ENCODE results near the gene MPDZ. TPM values are rescaled to one million over a fixed set of nuclear protein-coding genes. Genes with fewer than 3 reads are reported as not detected.

The MPDZ gene
- polyA plus RNA-seq, 1 donor (not counting 4 experiments of a cell fraction or from before 2014, with no cell fraction given) = 9.0 TPM

- Histone ChIP-seq H3K9ac (ENCODE audit: control insufficient read depth, extremely low read depth, insufficient read depth, low read length) (no peak overlapping the region), H4K20me1 (ENCODE audit: control insufficient read depth, extremely low read depth, insufficient read depth, low read length) (no peaks in the 10 kb centered on the region), H3K36me3 (ENCODE audit: control insufficient read depth in 2 of 2, extremely low read depth in 1 of 2, insufficient read depth in 2 of 2, low read length in 2 of 2) (no peaks in the 10 kb centered on the region), H3K4me1 (ENCODE audit: control insufficient read depth, extremely low read depth, insufficient read depth, low read length) (no peaks in the 10 kb centered on the region), H3K9me1 (ENCODE audit: control insufficient read depth, extremely low read depth, insufficient read depth, low read length) (no peaks in the 10 kb centered on the region), H2AFZ (ENCODE audit: control insufficient read depth, low read length) (no peak overlapping the region), H3K9me3 (ENCODE audit: control insufficient read depth, low read depth, low read length) (no peaks in the 10 kb centered on the region), H3K79me2 (ENCODE audit: control insufficient read depth, insufficient read depth, low read length) (no peaks in the 10 kb centered on the region), H3K27ac (ENCODE audit: control insufficient read depth, insufficient read depth, low read length) (no peak overlapping the region), H3K27me3 (ENCODE audit: control insufficient read depth, extremely low read depth, insufficient read depth, low read length) (no peaks in the 10 kb centered on the region), H3K4me3 (ENCODE audit: control insufficient read depth in 2 of 3, extremely low read depth in 1 of 3, insufficient read depth in 2 of 3, low read depth in 1 of 3, low read length in 3 of 3) (no peak overlapping the region), H3K4me2 (ENCODE audit: control insufficient read depth, extremely low read depth, insufficient read depth, low read depth, low read length) (no peak overlapping the region)
- FAIRE-seq (no peak), DNase-seq (ENCODE audit: low read depth, low spot score) (no peak)
- dilution Hi-C loops (cut with MboI; ENCODE audit: extremely low pct_ligation_motif_present, low sequenced_read_pairs) = no loop called here
- TF ChIP-seq EZH2 (IDR thresholded peaks at IDR 0.05; ENCODE audit: low read length) (no peak), CTCF (optimal IDR thresholded peaks at IDR 0.05 in 1 of 3, IDR thresholded peaks at IDR 0.05 in 1 of 3, conservative IDR thresholded peaks at IDR 0.05 in 1 of 3; ENCODE audit: extremely low read depth in 1 of 3, insufficient read depth in 2 of 3, low read length in 3 of 3) (no peak)
Measured at GRCh38 chr9:13252852-13253251, 26.6 kb downstream of the MPDZ start.

- Histone ChIP-seq H3K79me2 (ENCODE audit: control insufficient read depth, insufficient read depth, low read length) (no peaks in the 10 kb centered on the region), H3K9ac (ENCODE audit: control insufficient read depth, extremely low read depth, insufficient read depth, low read length) (no peak overlapping the region), H3K27ac (ENCODE audit: control insufficient read depth, insufficient read depth, low read length) (no peak overlapping the region), H3K4me1 (ENCODE audit: control insufficient read depth, extremely low read depth, insufficient read depth, low read length) (no peaks in the 10 kb centered on the region), H3K27me3 (ENCODE audit: control insufficient read depth, extremely low read depth, insufficient read depth, low read length) (no peaks in the 10 kb centered on the region), H3K36me3 (ENCODE audit: control insufficient read depth in 2 of 2, extremely low read depth in 1 of 2, insufficient read depth in 2 of 2, low read length in 2 of 2) (peaks cover 0 to 3% of the 10 kb centered on the region in 2 experiments), H3K4me2 (ENCODE audit: control insufficient read depth, extremely low read depth, insufficient read depth, low read depth, low read length) (no peak overlapping the region), H3K9me1 (ENCODE audit: control insufficient read depth, extremely low read depth, insufficient read depth, low read length) (no peaks in the 10 kb centered on the region), H3K4me3 (ENCODE audit: control insufficient read depth in 2 of 3, extremely low read depth in 1 of 3, insufficient read depth in 2 of 3, low read depth in 1 of 3, low read length in 3 of 3) (no peak overlapping the region), H2AFZ (ENCODE audit: control insufficient read depth, low read length) (no peak overlapping the region), H3K9me3 (ENCODE audit: control insufficient read depth, low read depth, low read length) (no peaks in the 10 kb centered on the region), H4K20me1 (ENCODE audit: control insufficient read depth, extremely low read depth, insufficient read depth, low read length) (no peaks in the 10 kb centered on the region)
- DNase-seq (ENCODE audit: low read depth, low spot score) = no peak
- dilution Hi-C loops (cut with MboI; ENCODE audit: extremely low pct_ligation_motif_present, low sequenced_read_pairs) = no loop called here
- TF ChIP-seq CTCF (optimal IDR thresholded peaks at IDR 0.05 in 1 of 3, IDR thresholded peaks at IDR 0.05 in 1 of 3, conservative IDR thresholded peaks at IDR 0.05 in 1 of 3; ENCODE audit: extremely low read depth in 1 of 3, insufficient read depth in 2 of 3, low read length in 3 of 3) = no peak
- TF ChIP-seq EZH2 (IDR thresholded peaks at IDR 0.05; ENCODE audit: low read length) = no peak
- FAIRE-seq = no peak
Measured at GRCh38 chr9:13244181-13244580, 35.3 kb downstream of the MPDZ start.

All from keratinocyte (primary cell).